Right lobe of liver (tissue), 4 donors: Measurements from ENCODE around the gene ZNF618.

Experiments used
- POLR2A ChIP-seq: fragments of 450-650 bp; IDR thresholded peaks from one replicate; pipeline ENCODE4 v1.6.1; 2017; ENCODE audit warnings: antibody characterized with exemption, mild to moderate bottlenecking
- TF ChIP-seq, protein P1 (sequence below), 4 donors: fragments of 200-600 bp in 3 of 4; fragments of 450-650 bp in 1 of 4; IDR thresholded peaks; one replicate each; pipeline versions ENCODE4 v1.5.1 to v1.8.0; 2016 to 2022; ENCODE audit warnings: antibody characterized with exemption in 4 of 4, mild to moderate bottlenecking in 2 of 4
- donor health status: DM: no; HTN: no; CAD: no.
- donor health status: DM: no; HTN: no; CAD: no.
- donor health status: DM: no; HTN: yes; CAD: no.

DNA sequence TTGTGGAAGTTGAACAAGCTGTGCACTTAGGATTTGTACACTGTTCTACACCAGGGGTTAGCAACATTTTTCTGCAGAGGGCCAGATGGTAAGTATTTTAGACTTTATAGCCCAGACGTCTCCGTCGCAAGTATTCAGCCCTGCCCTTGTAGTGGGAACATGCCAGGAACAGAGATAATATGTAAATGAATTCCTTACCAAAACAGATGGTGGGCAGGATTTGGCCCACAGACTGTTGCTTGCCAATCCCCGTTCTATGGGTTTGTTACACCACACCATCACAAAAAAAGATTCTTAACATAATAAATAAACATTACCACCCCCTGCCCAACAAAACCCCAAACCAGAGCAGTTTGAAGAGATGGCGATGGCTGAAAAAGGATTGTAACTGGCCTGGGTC is 127.6 kb downstream of the ZNF618 start:
- TF ChIP-seq, protein P1, sequence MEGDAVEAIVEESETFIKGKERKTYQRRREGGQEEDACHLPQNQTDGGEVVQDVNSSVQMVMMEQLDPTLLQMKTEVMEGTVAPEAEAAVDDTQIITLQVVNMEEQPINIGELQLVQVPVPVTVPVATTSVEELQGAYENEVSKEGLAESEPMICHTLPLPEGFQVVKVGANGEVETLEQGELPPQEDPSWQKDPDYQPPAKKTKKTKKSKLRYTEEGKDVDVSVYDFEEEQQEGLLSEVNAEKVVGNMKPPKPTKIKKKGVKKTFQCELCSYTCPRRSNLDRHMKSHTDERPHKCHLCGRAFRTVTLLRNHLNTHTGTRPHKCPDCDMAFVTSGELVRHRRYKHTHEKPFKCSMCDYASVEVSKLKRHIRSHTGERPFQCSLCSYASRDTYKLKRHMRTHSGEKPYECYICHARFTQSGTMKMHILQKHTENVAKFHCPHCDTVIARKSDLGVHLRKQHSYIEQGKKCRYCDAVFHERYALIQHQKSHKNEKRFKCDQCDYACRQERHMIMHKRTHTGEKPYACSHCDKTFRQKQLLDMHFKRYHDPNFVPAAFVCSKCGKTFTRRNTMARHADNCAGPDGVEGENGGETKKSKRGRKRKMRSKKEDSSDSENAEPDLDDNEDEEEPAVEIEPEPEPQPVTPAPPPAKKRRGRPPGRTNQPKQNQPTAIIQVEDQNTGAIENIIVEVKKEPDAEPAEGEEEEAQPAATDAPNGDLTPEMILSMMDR (IDR thresholded peaks at IDR 0.05) = no peak
- TF ChIP-seq POLR2A = no peak
